Measurements from ENCODE around the gene PACSIN3.
A peak's percentile ranks its signal among the peaks of the same experiment; 100 is the strongest.
"Not testable (repeated sequence)": the region's sequence is repeated elsewhere in the genome, so short reads cannot be mapped to it uniquely, and the experiment has no call there.

PACSIN3 gene

DNA sequence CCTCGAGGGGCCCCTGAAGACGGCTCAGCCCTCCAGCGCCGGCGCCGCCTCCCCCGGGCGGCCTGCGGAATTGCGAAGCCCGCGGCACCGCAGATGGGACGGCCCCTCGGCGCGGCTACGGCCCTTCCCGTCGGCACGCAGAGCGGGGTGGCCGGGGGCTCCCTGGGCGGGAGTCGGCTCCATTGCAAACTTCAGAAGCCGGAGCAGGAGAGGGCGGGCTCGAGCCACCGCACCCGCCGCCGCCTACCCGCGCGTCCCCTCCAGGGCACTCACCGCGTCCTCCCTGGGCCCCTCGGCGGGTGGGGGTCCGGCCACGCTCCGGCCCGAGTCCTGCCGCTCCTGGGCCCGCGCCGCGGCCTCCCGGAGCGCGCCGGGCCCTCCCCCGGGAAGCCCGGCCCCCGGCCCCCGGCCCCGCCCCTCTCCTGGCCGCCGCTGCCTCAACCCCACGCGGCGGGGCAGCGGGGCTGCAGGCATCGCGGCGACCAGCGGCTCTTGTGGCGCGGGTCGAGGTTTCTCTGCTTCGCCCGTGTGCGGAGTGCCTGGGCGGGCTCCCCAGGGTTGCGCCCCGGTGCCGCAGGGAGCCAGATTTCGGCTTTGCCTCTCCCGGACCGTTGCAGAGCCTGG is at the start of gene PACSIN3:
Gene PACSIN3, minus strand, starts transcription at position 359 of the 624 bp plus-strand sequence. CDS start 3,707 bp downstream, outside the sequence.
- DNase-seq (ENCODE audit: low spot score): no peak

DNA sequence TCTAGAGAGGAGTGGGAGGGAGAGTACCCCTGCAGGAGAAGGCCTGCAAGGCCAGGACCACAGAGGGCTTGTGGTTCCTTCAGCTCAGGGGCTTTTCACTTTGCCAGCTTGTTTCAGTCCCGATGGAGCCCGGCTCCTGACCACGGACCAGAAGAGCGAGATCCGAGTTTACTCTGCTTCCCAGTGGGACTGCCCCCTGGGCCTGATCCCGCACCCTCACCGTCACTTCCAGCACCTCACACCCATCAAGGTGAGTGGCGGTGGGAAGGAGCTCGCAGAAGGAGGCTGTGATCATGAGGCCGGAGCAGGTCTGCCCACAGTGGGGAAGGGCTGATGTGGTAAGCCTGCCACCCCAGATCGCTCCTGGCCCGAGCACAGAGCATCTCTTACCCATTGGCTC is 48.9 kb upstream of the PACSIN3 start:
- DNase-seq (ENCODE audit: low spot score): no peak

DNA sequence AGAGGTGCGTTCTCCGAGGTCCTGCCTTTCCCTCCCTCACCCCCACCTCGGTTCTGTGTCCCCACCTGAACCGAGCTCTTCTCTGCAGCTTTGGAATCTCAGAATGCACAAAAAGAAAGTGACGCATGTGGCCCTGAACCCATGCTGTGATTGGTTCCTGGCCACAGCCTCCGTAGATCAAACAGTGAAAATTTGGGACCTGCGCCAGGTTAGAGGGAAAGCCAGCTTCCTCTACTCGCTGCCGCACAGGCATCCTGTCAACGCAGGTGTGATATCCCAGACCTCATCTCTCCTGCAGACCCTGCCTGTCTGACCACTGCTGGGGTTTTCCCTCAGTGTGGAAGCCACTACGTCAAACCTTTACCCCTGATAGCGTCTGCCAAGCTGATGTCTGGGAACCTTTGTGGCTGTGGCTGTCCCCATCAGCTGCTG is 48.5 kb upstream of the PACSIN3 start:
- no peak for DNase-seq (ENCODE audit: low spot score)

DNA sequence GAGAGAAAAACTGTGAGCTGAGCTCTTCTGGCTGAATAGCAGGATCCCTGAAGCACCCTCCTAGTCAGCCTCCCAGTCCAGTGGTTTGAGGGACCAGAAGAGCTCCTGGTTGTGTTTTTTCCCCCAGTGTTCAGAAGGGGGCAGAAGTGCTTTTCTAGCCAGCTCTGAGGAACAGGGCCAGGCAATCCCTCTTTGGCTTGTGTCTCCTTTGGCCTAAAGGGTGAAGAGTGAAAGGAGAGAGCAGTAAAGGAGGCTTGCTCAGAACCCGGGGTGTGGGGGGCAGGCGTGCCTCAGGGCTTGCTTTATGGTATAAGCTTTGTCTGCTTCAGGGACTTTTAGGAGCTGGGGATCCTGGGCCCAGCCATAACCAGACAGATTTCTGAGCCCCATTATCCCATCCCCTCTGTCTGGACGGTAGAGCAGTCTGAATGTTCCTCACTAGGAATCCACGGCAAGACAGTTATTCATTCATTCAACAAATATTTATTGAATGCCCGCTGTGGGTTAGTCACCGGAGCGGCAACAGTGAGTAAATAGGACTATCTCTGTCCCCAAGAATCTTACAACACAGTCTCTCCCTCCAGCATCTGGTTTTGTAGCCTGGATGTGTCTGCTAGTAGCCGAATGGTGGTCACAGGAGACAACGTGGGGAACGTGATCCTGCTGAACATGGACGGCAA is 47.9 kb upstream of the PACSIN3 start:
- DNase-seq (ENCODE audit: low spot score): no peak

- DNase-seq (ENCODE audit: low spot score): no peak
Measured at GRCh38 chr11:47233051-47233450, 46.8 kb upstream of the PACSIN3 start.

DNA sequence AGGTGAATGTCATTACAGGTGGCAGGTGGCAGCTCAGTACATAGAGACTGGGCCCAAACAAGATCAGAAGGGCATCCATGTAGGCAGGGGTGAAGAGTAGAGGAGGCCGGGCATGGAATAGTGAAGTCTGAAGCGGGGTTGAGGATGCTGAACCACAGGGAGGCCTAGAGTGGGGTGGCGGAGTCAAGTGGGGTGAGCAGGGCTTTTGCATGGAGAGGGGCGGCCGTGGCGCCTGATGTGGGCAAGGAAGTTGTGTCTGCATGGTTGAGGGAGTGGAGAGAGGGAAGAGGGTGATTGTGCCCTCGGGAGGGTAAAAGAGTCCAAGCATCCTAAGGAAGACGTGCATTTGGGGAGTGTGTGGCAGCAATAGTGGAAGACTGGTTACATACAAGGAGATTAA is 42.9 kb upstream of the PACSIN3 start:
- DNase-seq (ENCODE audit: low spot score): no peak

DNA sequence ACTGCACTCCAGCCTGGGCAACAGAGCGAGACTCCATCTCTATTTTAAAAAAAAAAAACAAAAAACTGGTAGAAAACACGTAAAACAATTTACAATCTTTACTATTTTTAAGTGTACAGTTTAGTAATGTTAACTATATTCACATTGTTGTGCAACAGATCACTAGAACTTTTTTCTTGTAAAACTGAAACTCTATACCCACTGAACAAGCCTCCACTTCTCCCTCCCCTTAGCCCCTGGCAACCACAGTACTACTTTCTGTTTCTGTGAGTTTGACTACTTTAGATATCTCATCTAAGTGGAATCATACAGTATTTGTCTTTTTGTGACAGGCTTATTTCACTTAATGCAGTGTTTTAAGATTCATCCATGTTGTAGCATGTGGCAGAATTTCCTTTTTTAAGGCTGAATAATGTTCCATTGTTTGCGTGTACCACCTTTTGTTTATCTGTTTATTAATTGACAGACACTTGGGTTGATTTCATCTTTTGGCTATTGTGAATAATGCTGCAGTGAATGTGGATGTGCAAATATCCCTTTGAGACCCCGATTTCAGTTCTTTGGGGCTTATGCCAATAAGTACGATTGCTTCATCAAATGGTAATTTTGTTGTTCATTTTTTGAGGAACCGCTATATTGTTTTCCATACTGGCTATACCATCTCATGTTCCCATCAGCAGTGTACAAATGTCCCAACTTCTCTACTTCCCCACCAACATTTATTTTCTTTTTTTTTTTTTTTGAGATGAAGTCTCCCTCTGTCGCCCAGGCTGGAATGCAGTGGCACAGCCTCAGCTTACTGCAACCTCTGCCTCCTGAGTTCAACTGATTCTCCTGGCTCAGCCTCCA is 39.5 kb upstream of the PACSIN3 start:
- no peak for DNase-seq (ENCODE audit: low spot score)

DNA sequence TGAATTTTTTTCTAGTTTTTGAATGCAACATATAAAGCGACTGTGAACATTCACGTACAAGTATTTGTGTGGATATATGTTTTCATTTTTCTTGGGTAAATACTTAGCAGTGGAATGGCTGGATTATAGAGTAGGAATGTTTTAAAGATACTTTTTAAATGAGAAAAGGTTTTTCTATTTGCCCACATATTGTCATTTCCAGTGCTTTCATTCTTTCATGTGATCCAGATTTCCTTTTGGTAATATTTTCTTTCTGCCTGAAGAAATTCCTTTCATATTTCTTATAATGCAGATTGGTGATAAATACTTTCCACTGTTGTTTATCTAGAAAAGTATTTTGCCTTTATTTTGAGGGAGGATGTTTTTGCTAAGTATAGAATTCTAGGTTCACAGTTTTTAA is 36.5 kb upstream of the PACSIN3 start:
- DNase-seq (ENCODE audit: low spot score): no peak

DNA sequence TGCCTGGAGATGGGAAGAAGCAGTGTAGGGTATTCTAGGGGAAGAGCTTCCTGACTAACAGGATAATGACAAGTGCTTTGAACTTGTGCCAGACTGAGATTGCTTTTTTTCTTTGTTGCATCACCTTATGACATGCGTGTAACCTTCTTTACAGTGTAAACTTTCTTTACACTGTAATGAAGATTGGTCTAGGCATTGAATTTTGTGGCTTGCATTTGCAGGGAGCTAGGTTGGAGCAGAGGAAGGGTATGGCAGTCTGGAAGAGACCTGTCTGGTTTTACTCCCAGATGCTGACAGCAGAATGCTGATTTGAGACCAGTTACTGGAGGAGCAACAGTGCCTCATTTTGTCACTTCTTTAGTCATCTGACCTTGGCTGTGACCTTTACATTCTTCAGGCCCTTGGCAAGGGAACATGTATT is 34.2 kb upstream of the PACSIN3 start:
- no peak for DNase-seq (ENCODE audit: low spot score)

DNA sequence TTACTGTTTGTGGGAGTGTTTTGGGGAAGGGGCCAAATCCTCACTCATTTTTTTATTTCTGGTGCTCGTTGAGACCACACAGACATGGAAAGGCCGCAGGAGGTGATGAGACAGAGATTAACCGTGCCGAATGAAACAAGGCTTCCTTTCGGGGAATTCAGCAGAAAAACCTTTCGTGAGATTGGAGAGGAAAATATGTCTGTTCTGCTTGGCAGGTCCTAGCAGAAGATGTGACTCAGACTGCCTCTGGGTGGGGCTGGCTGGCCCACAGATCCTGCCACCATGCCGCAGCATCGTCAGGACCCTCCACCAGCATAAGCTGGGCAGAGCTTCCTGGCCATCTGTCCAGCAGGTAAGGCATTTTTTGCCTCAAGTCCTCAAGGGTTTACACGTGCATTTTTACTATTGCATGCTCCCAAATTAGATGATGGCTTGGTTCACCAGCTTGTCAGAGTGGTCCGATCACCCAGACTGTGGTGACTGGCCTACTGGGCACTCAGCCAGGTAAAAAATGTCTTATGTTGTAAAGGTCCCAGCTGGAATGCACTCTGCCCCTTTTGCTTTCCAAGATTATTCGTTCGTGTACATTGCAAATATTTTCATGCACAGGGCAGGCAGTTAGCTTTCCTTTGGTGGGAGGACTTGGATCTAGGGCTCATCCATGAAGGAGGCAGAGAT is 30.0 kb upstream of the PACSIN3 start:
- DNase-seq (ENCODE audit: low spot score): peak; percentile 35

DNA sequence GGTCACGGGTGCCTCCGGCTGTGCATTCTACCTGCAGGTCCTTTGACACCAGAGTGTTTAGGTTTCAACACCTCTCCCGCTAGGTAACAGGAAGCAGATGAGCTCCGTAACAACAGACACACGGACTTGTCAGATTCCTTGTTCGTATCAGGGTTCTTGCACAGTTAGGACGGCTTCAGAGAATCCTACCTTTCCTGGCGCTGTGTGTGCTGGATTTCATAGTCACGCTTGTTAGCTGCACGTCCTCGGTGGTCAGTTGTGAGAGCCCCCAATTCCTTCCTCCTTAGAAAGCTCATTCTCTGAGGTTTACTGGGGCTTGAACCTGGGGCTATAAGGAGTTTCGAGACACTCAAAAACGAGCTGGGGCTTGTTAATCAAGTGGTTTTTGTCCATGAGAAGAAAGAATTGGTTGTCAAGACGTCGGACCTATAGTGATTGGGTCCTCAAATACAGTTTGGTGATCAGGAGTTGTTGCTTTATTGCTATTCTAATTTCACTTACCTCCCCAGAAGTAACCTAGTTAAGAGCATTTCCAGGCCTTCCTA is 29.2 kb upstream of the PACSIN3 start:
- DNase-seq (ENCODE audit: low spot score): no peak

GRCh38 chr11:47213950-47214565 is 27.8 kb upstream of the PACSIN3 start:
- peak; percentile 97 for DNase-seq (ENCODE audit: low spot score)

GRCh38 chr11:47212938-47213337 is 26.7 kb upstream of the PACSIN3 start:
- DNase-seq (ENCODE audit: low spot score): no peak

GRCh38 chr11:47208628-47209027 is 22.4 kb upstream of the PACSIN3 start:
- DNase-seq (ENCODE audit: low spot score): no peak

- not testable (repeated sequence) for DNase-seq (ENCODE audit: low spot score)
Measured at GRCh38 chr11:47208008-47208552, 21.8 kb upstream of the PACSIN3 start.

DNA sequence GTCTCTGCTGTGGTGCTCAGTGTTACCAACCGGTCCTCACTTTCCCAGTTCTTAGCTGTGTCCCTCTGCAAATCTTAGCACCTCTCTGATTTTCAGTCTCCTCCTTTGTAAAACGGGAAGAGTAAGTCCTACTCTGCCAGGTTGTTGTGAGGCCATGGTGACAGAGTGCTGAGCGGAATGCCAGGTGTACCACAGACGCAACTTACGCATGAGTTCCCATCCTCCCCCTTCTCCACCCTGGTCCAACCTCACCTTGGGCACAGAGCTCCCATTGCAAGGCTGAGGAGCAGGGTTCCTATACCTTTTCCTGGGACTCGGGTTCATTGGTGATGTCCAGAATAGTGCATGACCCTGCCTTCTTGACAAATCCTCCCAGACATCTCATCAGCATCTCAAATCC is 21.2 kb upstream of the PACSIN3 start:
- no peak for DNase-seq (ENCODE audit: low spot score)

DNA sequence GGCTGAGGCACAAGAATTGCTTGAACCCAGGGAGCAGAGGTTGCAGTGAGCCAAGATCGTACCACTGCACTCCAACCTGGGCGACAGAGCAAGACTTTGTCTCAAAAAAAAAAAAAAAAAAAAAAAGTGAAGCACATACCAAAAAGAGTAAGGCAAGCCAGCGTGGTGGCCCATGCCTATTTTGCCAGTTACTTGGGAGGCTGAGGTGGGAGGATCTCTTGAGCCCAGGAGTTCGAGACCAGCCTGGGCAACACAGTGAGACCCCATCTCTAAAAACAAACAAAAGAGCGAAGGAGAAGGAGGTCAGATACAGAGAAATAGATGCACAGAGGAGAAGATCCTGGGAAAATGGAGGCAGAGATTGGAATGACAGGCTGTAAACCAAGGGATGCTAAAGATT is 20.3 kb upstream of the PACSIN3 start:
- DNase-seq (ENCODE audit: low spot score): not testable (repeated sequence)

DNA sequence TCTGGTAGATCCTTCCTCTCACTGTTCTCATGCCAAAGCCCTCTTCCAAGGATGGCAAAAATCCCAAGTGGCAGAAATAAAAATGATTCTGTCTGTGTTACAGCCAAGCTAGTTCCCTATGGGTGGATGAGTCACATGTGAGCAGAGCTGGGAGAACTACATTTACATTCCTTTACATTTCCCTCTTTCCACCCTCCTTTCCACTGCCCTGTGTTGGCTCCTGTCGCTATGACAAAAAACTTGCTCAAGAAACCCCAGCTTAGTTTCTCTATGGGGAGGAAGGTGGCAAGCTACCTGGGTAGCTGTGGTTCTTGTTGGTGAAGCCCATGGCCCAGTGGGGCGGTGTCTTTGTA is 18.4 kb upstream of the PACSIN3 start:
- no peak for DNase-seq (ENCODE audit: low spot score)

GRCh38 chr11:47202576-47202975 is 16.3 kb upstream of the PACSIN3 start:
- DNase-seq (ENCODE audit: low spot score): no peak

- DNase-seq (ENCODE audit: low spot score): no peak
Measured at GRCh38 chr11:47201015-47201414, 14.8 kb upstream of the PACSIN3 start.

DNA sequence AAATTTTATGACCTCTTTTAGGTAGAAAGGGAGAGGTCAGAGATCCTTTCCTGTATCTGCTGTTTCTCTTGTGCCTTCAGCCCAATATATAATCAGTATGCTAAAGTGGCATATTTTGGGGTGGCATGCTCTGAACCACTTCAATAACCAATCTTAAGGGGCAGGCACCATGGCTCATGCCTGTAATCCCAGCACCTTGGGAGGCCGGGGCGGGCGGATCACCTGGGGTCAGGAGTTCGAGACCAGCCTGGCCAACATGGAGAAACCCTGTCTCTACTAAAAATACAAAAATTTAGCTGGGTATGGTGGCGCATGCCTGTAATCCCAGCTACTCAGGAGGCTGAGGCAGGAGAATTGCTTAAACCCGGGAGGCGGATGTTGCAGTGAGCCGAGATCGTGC is 11.9 kb upstream of the PACSIN3 start:
- DNase-seq (ENCODE audit: low spot score): not testable (repeated sequence)

Measured in Ammon's horn (tissue), 1 donor.